HepG2 (cell line): Measurements from ENCODE around the gene SH3YL1. TPM values are rescaled to one million over a fixed set of nuclear protein-coding genes. Genes with fewer than 3 reads are reported as not detected.

Experiments used
- PHF8 ChIP-seq: sonication (generic); formaldehyde crosslinking; IDR thresholded peaks from 2 replicates; pipeline ENCODE4 v1.5.0; 2020; ENCODE audit warnings: missing genetic modification reagents
- SMAD3 ChIP-seq: sonication (generic); formaldehyde crosslinking; IDR thresholded peaks from 2 replicates; pipeline ENCODE4 v1.4.0; 2020; ENCODE audit warnings: missing genetic modification reagents
- ZFX ChIP-seq: sonication (generic); formaldehyde crosslinking; IDR thresholded peaks from 2 replicates; pipeline ENCODE4 v1.4.0; 2020; ENCODE audit warnings: mild to moderate bottlenecking, low read depth, missing genetic modification reagents, moderate library complexity
- polyA plus RNA-seq, 8 experiments: library from polyadenylated mRNA; depleted of rRNA in 3 of 8; stranded (reverse) in 7 of 8; unstranded in 1 of 8; fragments of >200 nt; fragmentation: Illumina TruSeq in 4 of 8; extraction: Trizol in 4 of 8; gene quantifications; 2 replicates each; pipeline versions ENCODE4 v1.2.1 to v1.2.3, GENCODE V29; 2011 to 2016; ENCODE audit warnings: low read depth in 4 of 8, missing spikeins in 1 of 8, mixed read lengths in 1 of 8; ENCODE audit not compliant: insufficient read depth in 1 of 8
- total RNA-seq, 5 experiments: library from RNA; depleted of rRNA; stranded (reverse); fragments of >200 nt; fragmentation: Illumina TruSeq; extraction: Trizol; gene quantifications; 2 replicates each; pipeline ENCODE4 v1.2.3, GENCODE V29; 2016; ENCODE audit warnings: low read depth in 1 of 5
- TF ChIP-seq, protein P1 (sequence below): sonication (generic); formaldehyde crosslinking; conservative IDR thresholded peaks from 2 replicates; pipeline ENCODE4 v1.4.0; 2020; ENCODE audit warnings: mild to moderate bottlenecking, missing genetic modification reagents, moderate library complexity
- TF ChIP-seq, protein P2 (sequence below): IDR thresholded peaks from 2 replicates; pipeline ENCODE4 v1.6.1; 2016; ENCODE audit warnings: low read depth, borderline replicate concordance
- TF ChIP-seq, protein P3 (sequence below): sonication (generic); formaldehyde crosslinking; IDR thresholded peaks from 2 replicates; pipeline ENCODE4 v1.4.0; 2020; ENCODE audit warnings: missing genetic modification reagents, borderline replicate concordance
- TF ChIP-seq, protein P4 (sequence below): sonication (generic); formaldehyde crosslinking; IDR thresholded peaks from 2 replicates; pipeline ENCODE4 v1.5.1; 2020; ENCODE audit warnings: mild to moderate bottlenecking, missing genetic modification reagents, moderate library complexity
- TF ChIP-seq, protein P5 (sequence below): sonication (generic); formaldehyde crosslinking; IDR thresholded peaks from 2 replicates; pipeline ENCODE4 v1.4.0; 2020; ENCODE audit warnings: missing genetic modification reagents
- TF ChIP-seq, protein P6 (sequence below): sonication (generic); formaldehyde crosslinking; IDR thresholded peaks from 2 replicates; pipeline ENCODE4 v1.4.0; 2020; ENCODE audit warnings: missing genetic modification reagents, borderline replicate concordance
- TF ChIP-seq, protein P7 (sequence below): sonication (generic); formaldehyde crosslinking; IDR thresholded peaks from 2 replicates; pipeline ENCODE4 v1.5.0; 2020; ENCODE audit warnings: mild to moderate bottlenecking, missing genetic modification reagents, moderate library complexity

The SH3YL1 gene
- total and polyA plus RNA-seq, 2 of the 13 experiments (the other 11 are each of a cell fraction or from before 2014, with no cell fraction given) = 13.0 to 48.2 TPM

DNA sequence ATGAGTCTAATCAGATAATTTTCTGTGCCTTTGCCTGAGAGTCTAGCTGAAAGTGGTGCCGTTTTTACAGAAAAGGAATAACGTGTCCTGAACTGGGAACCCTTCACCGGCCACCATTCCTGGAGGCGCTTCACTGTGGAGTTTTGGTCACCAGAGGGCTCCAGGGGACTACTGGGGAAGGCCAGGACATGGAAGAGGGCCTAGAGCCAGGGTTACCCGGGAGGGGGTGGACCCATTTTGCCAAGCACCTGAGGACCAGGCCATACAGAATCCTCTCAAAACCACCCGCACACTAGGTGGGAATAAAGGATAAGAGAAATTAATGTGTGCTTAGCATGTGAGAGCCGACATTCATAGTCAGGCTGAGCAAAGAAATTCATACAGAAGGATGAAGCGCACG is 91.7 kb downstream of the SH3YL1 start (continued):
- TF ChIP-seq, protein P1, sequence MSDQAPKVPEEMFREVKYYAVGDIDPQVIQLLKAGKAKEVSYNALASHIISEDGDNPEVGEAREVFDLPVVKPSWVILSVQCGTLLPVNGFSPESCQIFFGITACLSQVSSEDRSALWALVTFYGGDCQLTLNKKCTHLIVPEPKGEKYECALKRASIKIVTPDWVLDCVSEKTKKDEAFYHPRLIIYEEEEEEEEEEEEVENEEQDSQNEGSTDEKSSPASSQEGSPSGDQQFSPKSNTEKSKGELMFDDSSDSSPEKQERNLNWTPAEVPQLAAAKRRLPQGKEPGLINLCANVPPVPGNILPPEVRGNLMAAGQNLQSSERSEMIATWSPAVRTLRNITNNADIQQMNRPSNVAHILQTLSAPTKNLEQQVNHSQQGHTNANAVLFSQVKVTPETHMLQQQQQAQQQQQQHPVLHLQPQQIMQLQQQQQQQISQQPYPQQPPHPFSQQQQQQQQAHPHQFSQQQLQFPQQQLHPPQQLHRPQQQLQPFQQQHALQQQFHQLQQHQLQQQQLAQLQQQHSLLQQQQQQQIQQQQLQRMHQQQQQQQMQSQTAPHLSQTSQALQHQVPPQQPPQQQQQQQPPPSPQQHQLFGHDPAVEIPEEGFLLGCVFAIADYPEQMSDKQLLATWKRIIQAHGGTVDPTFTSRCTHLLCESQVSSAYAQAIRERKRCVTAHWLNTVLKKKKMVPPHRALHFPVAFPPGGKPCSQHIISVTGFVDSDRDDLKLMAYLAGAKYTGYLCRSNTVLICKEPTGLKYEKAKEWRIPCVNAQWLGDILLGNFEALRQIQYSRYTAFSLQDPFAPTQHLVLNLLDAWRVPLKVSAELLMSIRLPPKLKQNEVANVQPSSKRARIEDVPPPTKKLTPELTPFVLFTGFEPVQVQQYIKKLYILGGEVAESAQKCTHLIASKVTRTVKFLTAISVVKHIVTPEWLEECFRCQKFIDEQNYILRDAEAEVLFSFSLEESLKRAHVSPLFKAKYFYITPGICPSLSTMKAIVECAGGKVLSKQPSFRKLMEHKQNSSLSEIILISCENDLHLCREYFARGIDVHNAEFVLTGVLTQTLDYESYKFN (CRISPR knock-in tag) = 0 out of 2 replicates have a peak, but pooled peaks have one; percentile 27
- TF ChIP-seq, protein P2, sequence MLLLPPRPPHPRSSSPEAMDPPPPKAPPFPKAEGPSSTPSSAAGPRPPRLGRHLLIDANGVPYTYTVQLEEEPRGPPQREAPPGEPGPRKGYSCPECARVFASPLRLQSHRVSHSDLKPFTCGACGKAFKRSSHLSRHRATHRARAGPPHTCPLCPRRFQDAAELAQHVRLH (CRISPR knock-in tag) = peak; percentile 55; the same call in 1 of the 2 replicates
- TF ChIP-seq, protein P3, sequence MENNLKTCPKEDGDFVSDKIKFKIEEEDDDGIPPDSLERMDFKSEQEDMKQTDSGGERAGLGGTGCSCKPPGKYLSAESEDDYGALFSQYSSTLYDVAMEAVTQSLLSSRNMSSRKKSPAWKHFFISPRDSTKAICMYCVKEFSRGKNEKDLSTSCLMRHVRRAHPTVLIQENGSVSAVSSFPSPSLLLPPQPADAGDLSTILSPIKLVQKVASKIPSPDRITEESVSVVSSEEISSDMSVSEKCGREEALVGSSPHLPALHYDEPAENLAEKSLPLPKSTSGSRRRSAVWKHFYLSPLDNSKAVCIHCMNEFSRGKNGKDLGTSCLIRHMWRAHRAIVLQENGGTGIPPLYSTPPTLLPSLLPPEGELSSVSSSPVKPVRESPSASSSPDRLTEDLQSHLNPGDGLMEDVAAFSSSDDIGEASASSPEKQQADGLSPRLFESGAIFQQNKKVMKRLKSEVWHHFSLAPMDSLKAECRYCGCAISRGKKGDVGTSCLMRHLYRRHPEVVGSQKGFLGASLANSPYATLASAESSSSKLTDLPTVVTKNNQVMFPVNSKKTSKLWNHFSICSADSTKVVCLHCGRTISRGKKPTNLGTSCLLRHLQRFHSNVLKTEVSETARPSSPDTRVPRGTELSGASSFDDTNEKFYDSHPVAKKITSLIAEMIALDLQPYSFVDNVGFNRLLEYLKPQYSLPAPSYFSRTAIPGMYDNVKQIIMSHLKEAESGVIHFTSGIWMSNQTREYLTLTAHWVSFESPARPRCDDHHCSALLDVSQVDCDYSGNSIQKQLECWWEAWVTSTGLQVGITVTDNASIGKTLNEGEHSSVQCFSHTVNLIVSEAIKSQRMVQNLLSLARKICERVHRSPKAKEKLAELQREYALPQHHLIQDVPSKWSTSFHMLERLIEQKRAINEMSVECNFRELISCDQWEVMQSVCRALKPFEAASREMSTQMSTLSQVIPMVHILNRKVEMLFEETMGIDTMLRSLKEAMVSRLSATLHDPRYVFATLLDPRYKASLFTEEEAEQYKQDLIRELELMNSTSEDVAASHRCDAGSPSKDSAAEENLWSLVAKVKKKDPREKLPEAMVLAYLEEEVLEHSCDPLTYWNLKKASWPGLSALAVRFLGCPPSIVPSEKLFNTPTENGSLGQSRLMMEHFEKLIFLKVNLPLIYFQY = peak; percentile 69; the same call in 1 of the 2 replicates
- TF ChIP-seq, protein P4, sequence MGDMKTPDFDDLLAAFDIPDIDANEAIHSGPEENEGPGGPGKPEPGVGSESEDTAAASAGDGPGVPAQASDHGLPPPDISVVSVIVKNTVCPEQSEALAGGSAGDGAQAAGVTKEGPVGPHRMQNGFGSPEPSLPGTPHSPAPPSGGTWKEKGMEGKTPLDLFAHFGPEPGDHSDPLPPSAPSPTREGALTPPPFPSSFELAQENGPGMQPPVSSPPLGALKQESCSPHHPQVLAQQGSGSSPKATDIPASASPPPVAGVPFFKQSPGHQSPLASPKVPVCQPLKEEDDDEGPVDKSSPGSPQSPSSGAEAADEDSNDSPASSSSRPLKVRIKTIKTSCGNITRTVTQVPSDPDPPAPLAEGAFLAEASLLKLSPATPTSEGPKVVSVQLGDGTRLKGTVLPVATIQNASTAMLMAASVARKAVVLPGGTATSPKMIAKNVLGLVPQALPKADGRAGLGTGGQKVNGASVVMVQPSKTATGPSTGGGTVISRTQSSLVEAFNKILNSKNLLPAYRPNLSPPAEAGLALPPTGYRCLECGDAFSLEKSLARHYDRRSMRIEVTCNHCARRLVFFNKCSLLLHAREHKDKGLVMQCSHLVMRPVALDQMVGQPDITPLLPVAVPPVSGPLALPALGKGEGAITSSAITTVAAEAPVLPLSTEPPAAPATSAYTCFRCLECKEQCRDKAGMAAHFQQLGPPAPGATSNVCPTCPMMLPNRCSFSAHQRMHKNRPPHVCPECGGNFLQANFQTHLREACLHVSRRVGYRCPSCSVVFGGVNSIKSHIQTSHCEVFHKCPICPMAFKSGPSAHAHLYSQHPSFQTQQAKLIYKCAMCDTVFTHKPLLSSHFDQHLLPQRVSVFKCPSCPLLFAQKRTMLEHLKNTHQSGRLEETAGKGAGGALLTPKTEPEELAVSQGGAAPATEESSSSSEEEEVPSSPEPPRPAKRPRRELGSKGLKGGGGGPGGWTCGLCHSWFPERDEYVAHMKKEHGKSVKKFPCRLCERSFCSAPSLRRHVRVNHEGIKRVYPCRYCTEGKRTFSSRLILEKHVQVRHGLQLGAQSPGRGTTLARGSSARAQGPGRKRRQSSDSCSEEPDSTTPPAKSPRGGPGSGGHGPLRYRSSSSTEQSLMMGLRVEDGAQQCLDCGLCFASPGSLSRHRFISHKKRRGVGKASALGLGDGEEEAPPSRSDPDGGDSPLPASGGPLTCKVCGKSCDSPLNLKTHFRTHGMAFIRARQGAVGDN (CRISPR knock-in tag) = peak; percentile 33; the same call in 1 of the 2 replicates
- TF ChIP-seq ZFX (CRISPR knock-in tag) (peak; percentile 55; the same call in 1 of the 2 replicates), SMAD3 (CRISPR knock-in tag) (0 out of 2 replicates have a peak, but pooled peaks have one; percentile 63), PHF8 (CRISPR knock-in tag) (0 out of 2 replicates have a peak, but pooled peaks have one; percentile 28)
- TF ChIP-seq, protein P5, sequence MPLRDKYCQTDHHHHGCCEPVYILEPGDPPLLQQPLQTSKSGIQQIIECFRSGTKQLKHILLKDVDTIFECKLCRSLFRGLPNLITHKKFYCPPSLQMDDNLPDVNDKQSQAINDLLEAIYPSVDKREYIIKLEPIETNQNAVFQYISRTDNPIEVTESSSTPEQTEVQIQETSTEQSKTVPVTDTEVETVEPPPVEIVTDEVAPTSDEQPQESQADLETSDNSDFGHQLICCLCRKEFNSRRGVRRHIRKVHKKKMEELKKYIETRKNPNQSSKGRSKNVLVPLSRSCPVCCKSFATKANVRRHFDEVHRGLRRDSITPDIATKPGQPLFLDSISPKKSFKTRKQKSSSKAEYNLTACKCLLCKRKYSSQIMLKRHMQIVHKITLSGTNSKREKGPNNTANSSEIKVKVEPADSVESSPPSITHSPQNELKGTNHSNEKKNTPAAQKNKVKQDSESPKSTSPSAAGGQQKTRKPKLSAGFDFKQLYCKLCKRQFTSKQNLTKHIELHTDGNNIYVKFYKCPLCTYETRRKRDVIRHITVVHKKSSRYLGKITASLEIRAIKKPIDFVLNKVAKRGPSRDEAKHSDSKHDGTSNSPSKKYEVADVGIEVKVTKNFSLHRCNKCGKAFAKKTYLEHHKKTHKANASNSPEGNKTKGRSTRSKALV (CRISPR knock-in tag) = peak; percentile 87
- TF ChIP-seq, protein P6, sequence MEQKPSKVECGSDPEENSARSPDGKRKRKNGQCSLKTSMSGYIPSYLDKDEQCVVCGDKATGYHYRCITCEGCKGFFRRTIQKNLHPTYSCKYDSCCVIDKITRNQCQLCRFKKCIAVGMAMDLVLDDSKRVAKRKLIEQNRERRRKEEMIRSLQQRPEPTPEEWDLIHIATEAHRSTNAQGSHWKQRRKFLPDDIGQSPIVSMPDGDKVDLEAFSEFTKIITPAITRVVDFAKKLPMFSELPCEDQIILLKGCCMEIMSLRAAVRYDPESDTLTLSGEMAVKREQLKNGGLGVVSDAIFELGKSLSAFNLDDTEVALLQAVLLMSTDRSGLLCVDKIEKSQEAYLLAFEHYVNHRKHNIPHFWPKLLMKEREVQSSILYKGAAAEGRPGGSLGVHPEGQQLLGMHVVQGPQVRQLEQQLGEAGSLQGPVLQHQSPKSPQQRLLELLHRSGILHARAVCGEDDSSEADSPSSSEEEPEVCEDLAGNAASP (CRISPR knock-in tag) = peak; percentile 52; the same call in 1 of the 2 replicates
- TF ChIP-seq, protein P7, sequence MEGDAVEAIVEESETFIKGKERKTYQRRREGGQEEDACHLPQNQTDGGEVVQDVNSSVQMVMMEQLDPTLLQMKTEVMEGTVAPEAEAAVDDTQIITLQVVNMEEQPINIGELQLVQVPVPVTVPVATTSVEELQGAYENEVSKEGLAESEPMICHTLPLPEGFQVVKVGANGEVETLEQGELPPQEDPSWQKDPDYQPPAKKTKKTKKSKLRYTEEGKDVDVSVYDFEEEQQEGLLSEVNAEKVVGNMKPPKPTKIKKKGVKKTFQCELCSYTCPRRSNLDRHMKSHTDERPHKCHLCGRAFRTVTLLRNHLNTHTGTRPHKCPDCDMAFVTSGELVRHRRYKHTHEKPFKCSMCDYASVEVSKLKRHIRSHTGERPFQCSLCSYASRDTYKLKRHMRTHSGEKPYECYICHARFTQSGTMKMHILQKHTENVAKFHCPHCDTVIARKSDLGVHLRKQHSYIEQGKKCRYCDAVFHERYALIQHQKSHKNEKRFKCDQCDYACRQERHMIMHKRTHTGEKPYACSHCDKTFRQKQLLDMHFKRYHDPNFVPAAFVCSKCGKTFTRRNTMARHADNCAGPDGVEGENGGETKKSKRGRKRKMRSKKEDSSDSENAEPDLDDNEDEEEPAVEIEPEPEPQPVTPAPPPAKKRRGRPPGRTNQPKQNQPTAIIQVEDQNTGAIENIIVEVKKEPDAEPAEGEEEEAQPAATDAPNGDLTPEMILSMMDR (CRISPR knock-in tag) = peak; percentile 96
